ENCODE results near the gene IDI2.

IDI2 gene

GRCh38 chr10:976316-976715, 49.3 kb downstream of the IDI2 start:
- no peak for DNase-seq

- no peak for DNase-seq
Observed at GRCh38 chr10:974785-975074, 50.9 kb downstream of the IDI2 start.

GRCh38 chr10:974038-974784, 51.4 kb downstream of the IDI2 start:
- DNase-seq = no peak

- no peak for DNase-seq
Observed at GRCh38 chr10:972763-973162, 52.9 kb downstream of the IDI2 start.

- no peak for DNase-seq
Observed at GRCh38 chr10:971613-972012, 54.0 kb downstream of the IDI2 start.

- DNase-seq = no peak
Observed at GRCh38 chr10:971150-971542, 54.5 kb downstream of the IDI2 start.

GRCh38 chr10:970311-971149, 55.1 kb downstream of the IDI2 start:
- no peak for DNase-seq

- DNase-seq = no peak
Observed at GRCh38 chr10:969473-970150, 56.0 kb downstream of the IDI2 start.
